GM23338 (cell line): Measurements from ENCODE around the gene SULF2. TPM values are rescaled to one million over a fixed set of nuclear protein-coding genes. Genes with fewer than 3 reads are reported as not detected.

ENCODE experiments used
- ATAC-seq: fragments of 200-7000 bp; cut with Tn5 transposase; 3 replicates; pipeline ENCODE4 v1.9.1; 2020
- DNase-seq: peaks from one replicate; pipeline ENCODE4 v3.0.0-alpha.2; 2015; ENCODE audit warnings: low spot score
- H2AFZ ChIP-seq: fragments of 200-600 bp; sonication (generic); 2 replicates; pipeline ENCODE4 v1.8.0; 2016; ENCODE audit warnings: antibody characterized with exemption, mild to moderate bottlenecking, moderate library complexity
- H3F3A ChIP-seq: fragments of 200-600 bp; sonication (generic); replicated peaks from 2 replicates; pipeline ENCODE4 v1.8.0; 2017; ENCODE audit warnings: antibody characterized with exemption, mixed run types, low read depth
- H3K27ac ChIP-seq: fragments of 200-600 bp; sonication (generic); 2 replicates; pipeline ENCODE4 v1.6.1; 2016; ENCODE audit warnings: low read depth
- H3K27me3 ChIP-seq: fragments of 200-600 bp; sonication (generic); 2 replicates; pipeline ENCODE4 v1.8.0; 2016; ENCODE audit warnings: mild to moderate bottlenecking, mixed run types, moderate library complexity; ENCODE audit not compliant: insufficient read depth
- H3K36me3 ChIP-seq: fragments of 200-600 bp; sonication (generic); 2 replicates; pipeline ENCODE4 v1.8.0; 2016; ENCODE audit warnings: mild to moderate bottlenecking; ENCODE audit not compliant: insufficient read depth
- H3K4me1 ChIP-seq: fragments of 200-600 bp; sonication (generic); 2 replicates; pipeline ENCODE4 v1.8.0; 2016; ENCODE audit warnings: mild to moderate bottlenecking, moderate library complexity; ENCODE audit not compliant: insufficient read depth
- H3K4me2 ChIP-seq: fragments of 200-600 bp; sonication (generic); 2 replicates; pipeline ENCODE4 v1.7.1; 2017; ENCODE audit warnings: mixed run types
- H3K4me3 ChIP-seq: fragments of 200-600 bp; sonication (generic); 2 replicates; pipeline ENCODE4 v1.6.1; 2016; ENCODE audit warnings: mixed run types
- H3K79me2 ChIP-seq: fragments of 200-600 bp; sonication (generic); replicated peaks from 2 replicates; pipeline ENCODE4 v1.8.0; 2017; ENCODE audit warnings: mild to moderate bottlenecking; ENCODE audit not compliant: insufficient read depth
- H3K9me2 ChIP-seq: fragments of 200-600 bp; sonication (generic); 2 replicates; pipeline ENCODE4 v1.8.0; 2017; ENCODE audit not compliant: insufficient read depth
- H4K20me1 ChIP-seq: fragments of 200-600 bp; sonication (generic); replicated peaks from 2 replicates; pipeline ENCODE4 v1.8.0; 2017; ENCODE audit warnings: mild to moderate bottlenecking; ENCODE audit not compliant: insufficient read depth
- H3K27ac Mint-ChIP-seq: 2 replicates; pipeline ENCODE4 v1.8.0; 2020; ENCODE audit warnings: inconsistent platforms, mild to moderate bottlenecking, moderate library complexity, mixed read lengths
- H3K27me3 Mint-ChIP-seq: 3 replicates; pipeline ENCODE4 v1.8.0; 2022; ENCODE audit warnings: low read depth, mild to moderate bottlenecking, moderate library complexity, mixed read lengths, inconsistent platforms; ENCODE audit not compliant: insufficient read depth, poor library complexity
- H3K36me3 Mint-ChIP-seq: 3 replicates; pipeline ENCODE4 v1.8.0; 2021; ENCODE audit warnings: low read depth, mild to moderate bottlenecking, inconsistent platforms, moderate library complexity, mixed read lengths
- H3K4me1 Mint-ChIP-seq: 3 replicates; pipeline ENCODE4 v1.8.0; 2020; ENCODE audit warnings: mild to moderate bottlenecking, inconsistent platforms, mixed read lengths
- H3K4me3 Mint-ChIP-seq: 3 replicates; pipeline ENCODE4 v1.8.0; 2021; ENCODE audit warnings: moderate library complexity, mild to moderate bottlenecking, inconsistent platforms, mixed read lengths
- H3K9me3 Mint-ChIP-seq: 3 replicates; pipeline ENCODE4 v1.8.0; 2020; ENCODE audit warnings: moderate library complexity, mild to moderate bottlenecking, inconsistent platforms, mixed read lengths
- EZH2 ChIP-seq: fragments of 200-600 bp; sonication (generic); IDR thresholded peaks from one replicate; pipeline ENCODE4 v1.8.0; 2017; ENCODE audit warnings: antibody characterized with exemption, mild to moderate bottlenecking, low read depth; ENCODE audit not compliant: unreplicated experiment
- EZH2phosphoT487 ChIP-seq: fragments of 200-600 bp; sonication (generic); IDR thresholded peaks from one replicate; pipeline ENCODE4 v1.8.1; 2018; ENCODE audit warnings: antibody characterized with exemption; ENCODE audit not compliant: unreplicated experiment
- JUNB ChIP-seq: IDR thresholded peaks from one replicate; pipeline ENCODE4 v1.6.1; 2016; ENCODE audit warnings: antibody characterized with exemption; ENCODE audit not compliant: unreplicated experiment
- STAT1 ChIP-seq: IDR thresholded peaks from one replicate; pipeline ENCODE4 v1.6.1; 2016; ENCODE audit warnings: antibody characterized with exemption; ENCODE audit not compliant: unreplicated experiment
- ZNF331 ChIP-seq: fragments of 250-450 bp; sonication (Bioruptor Pico); IDR thresholded peaks from 2 replicates; pipeline ENCODE4 v1.5.0; 2020; ENCODE audit warnings: low read depth, mild to moderate bottlenecking, moderate library complexity
- polyA plus RNA-seq: library from polyadenylated mRNA; unstranded; fragments of >200 nt; fragmentation: Nextera tagmentation; extraction: Ambion mirVana; gene quantifications from 2 replicates; pipeline ENCODE4 v1.2.1, GENCODE V29; 2016
- total RNA-seq: library from RNA; depleted of rRNA; stranded (reverse); fragments of >200 nt; shearing (Covaris generic); gene quantifications from 2 replicates; pipeline ENCODE4 v1.2.3, GENCODE V29; 2014
- TF ChIP-seq, protein P1 (sequence below): IDR thresholded peaks from one replicate; pipeline ENCODE4 v1.6.1; 2018; ENCODE audit warnings: antibody characterized with exemption; ENCODE audit not compliant: unreplicated experiment
- TF ChIP-seq, protein P2 (sequence below): IDR thresholded peaks from 2 replicates; pipeline ENCODE4 v1.6.1; 2016; ENCODE audit warnings: antibody characterized with exemption

SULF2 gene
- total and polyA plus RNA-seq, 2 experiments from 2014 or later = 9.5 to 20.7 TPM

DNA sequence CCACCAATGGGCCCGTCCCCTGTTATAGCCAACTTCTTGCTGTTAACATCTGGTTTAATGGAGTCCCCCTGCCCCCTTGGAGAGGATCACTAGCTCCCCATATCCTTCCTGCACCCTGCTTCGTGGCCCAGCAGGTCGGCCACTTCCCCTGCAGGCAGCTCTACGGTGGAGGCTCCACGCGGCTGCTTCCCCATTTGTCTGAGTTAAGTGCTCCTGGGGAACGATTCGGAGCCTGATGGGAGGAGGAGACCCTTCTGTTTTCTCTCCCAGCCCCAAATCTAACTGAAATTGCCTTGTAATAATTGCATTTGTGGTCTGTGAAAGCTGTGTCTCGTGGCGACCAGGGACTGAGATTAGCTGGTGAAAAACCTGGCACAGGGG, 74.6 kb downstream of the SULF2 start:
- Histone ChIP-seq H3K4me1 (no peaks in the 10 kb centered on the region), H3K4me3 (no peak overlapping the region), H3K36me3 (no peaks in the 10 kb centered on the region), H3F3A (no peaks in the 10 kb centered on the region), H3K9me2 (no peaks in the 10 kb centered on the region), H3K27me3 (no peaks in the 10 kb centered on the region), H3K4me2 (no peak overlapping the region), H3K27ac (no peak overlapping the region), H2AFZ (no peak overlapping the region), H3K79me2 (no peaks in the 10 kb centered on the region), H4K20me1 (peaks cover 4% of the 10 kb centered on the region; the same call in 1 of the 2 replicates)
- TF ChIP-seq, protein P1, sequence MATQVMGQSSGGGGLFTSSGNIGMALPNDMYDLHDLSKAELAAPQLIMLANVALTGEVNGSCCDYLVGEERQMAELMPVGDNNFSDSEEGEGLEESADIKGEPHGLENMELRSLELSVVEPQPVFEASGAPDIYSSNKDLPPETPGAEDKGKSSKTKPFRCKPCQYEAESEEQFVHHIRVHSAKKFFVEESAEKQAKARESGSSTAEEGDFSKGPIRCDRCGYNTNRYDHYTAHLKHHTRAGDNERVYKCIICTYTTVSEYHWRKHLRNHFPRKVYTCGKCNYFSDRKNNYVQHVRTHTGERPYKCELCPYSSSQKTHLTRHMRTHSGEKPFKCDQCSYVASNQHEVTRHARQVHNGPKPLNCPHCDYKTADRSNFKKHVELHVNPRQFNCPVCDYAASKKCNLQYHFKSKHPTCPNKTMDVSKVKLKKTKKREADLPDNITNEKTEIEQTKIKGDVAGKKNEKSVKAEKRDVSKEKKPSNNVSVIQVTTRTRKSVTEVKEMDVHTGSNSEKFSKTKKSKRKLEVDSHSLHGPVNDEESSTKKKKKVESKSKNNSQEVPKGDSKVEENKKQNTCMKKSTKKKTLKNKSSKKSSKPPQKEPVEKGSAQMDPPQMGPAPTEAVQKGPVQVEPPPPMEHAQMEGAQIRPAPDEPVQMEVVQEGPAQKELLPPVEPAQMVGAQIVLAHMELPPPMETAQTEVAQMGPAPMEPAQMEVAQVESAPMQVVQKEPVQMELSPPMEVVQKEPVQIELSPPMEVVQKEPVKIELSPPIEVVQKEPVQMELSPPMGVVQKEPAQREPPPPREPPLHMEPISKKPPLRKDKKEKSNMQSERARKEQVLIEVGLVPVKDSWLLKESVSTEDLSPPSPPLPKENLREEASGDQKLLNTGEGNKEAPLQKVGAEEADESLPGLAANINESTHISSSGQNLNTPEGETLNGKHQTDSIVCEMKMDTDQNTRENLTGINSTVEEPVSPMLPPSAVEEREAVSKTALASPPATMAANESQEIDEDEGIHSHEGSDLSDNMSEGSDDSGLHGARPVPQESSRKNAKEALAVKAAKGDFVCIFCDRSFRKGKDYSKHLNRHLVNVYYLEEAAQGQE = no peak
- TF ChIP-seq, protein P2, sequence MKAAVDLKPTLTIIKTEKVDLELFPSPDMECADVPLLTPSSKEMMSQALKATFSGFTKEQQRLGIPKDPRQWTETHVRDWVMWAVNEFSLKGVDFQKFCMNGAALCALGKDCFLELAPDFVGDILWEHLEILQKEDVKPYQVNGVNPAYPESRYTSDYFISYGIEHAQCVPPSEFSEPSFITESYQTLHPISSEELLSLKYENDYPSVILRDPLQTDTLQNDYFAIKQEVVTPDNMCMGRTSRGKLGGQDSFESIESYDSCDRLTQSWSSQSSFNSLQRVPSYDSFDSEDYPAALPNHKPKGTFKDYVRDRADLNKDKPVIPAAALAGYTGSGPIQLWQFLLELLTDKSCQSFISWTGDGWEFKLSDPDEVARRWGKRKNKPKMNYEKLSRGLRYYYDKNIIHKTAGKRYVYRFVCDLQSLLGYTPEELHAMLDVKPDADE = no peak
- TF ChIP-seq JUNB (no peak), STAT1 (no peak)
- no peaks in the 10 kb centered on the region for H3K9me3 Mint-ChIP-seq
- no peak overlapping the region for H3K27ac Mint-ChIP-seq
- no peaks in the 10 kb centered on the region for H3K36me3 Mint-ChIP-seq
- no peak for ATAC-seq
- H3K4me1 Mint-ChIP-seq = peaks cover 28% of the 10 kb centered on the region
- DNase-seq = no peak
- no peak overlapping the region for H3K4me3 Mint-ChIP-seq
- H3K27me3 Mint-ChIP-seq = peaks cover 5% of the 10 kb centered on the region

DNA sequence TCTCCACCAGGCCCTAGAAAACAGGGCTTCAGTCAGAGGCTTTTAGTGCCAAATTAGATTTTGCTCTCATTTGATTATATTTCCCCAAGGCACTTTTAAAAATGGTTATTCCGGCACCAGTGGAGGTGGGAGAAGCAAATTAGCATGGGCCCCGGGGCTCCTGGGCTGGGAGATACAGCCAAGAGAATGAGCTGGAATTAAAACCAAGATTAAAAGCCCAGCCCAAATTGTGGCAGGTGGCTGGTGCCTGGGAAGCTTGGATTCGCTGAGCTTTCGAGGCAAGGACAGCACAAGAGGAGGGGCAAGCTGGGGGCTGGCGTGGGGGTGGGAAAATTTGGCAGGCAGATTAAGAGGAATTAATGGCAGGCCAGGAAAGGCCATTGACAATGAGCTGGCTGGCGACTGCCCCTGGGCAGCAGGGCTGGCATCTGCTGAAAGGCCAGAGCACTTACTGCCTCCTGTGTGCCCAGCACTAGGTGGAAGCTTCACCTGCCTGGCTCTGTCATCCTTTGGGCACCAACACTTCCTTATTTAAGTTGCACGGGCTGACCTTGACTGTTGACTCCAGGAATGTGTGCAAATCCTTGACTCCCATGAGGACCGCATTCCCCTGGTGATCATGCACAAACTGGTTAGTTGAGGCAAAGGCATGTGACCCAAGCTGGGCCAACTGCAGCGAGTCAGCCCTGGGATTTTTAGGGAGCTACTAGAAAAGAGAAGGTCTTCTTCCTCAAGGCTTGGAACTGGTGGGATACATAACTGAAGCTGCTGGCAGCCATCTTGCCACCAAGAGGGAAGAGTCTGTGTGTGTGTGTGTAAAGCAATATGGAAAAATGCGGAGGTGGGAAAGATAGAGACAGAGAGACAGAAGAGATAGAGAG, 76.1 kb downstream of the SULF2 start:
- Histone ChIP-seq H2AFZ (no peak overlapping the region), H3K79me2 (no peaks in the 10 kb centered on the region), H3K4me1 (no peaks in the 10 kb centered on the region), H3K9me2 (no peaks in the 10 kb centered on the region), H3K4me3 (no peak overlapping the region), H3K27me3 (no peaks in the 10 kb centered on the region), H3K36me3 (no peaks in the 10 kb centered on the region), H3F3A (no peaks in the 10 kb centered on the region), H3K4me2 (no peak overlapping the region), H3K27ac (no peak overlapping the region), H4K20me1 (peaks cover 4% of the 10 kb centered on the region; the same call in 1 of the 2 replicates)
- Mint-ChIP-seq H3K27me3 (peaks cover 5% of the 10 kb centered on the region), H3K27ac (no peak overlapping the region), H3K4me3 (no peak overlapping the region), H3K4me1 (peaks cover 28% of the 10 kb centered on the region), H3K9me3 (no peaks in the 10 kb centered on the region), H3K36me3 (no peaks in the 10 kb centered on the region)
- TF ChIP-seq EZH2phosphoT487 (no peak), EZH2 (no peak), ZNF331 (CRISPR knock-in tag) (no peak)
- DNase-seq (no peak), ATAC-seq (no peak)
